Loucy (cell line): ENCODE results near the gene NCF4.

Experiments
- CTCF ChIP-seq: fragments of 200-600 bp; sonication (generic); conservative IDR thresholded peaks from 2 replicates; pipeline ENCODE4 v1.5.1; 2014; ENCODE audit warnings: mild to moderate bottlenecking, antibody characterized with exemption, low read length
- EZH2phosphoT487 ChIP-seq: fragments of 200-600 bp; IDR thresholded peaks from 2 replicates; pipeline ENCODE4 v1.6.1; 2018; ENCODE audit warnings: antibody characterized with exemption, mild to moderate bottlenecking, moderate library complexity, borderline replicate concordance

- no peak for TF ChIP-seq CTCF
- TF ChIP-seq EZH2phosphoT487: no peak
Measured at GRCh38 chr22:36872866-36873498, 12.2 kb downstream of the NCF4 start.
